Endothelial cell of umbilical vein (primary cell): Measurements from ENCODE around the gene PRKRIP1. TPM values are rescaled to one million over a fixed set of nuclear protein-coding genes. Genes with fewer than 3 reads are reported as not detected.

ENCODE experiments used
- BruUV-seq: library from RNA; stranded (reverse); fragments of 400-500 nt; replicated peaks from 2 replicates; lab custom pipeline; 2021; lab: Mats Ljungman, UMichigan
- CTCF ChIA-PET: fragments of 300-600, 350-600 bp; sonication (Branson Sonifier 250); formaldehyde crosslinking; loops from one replicate; lab custom pipeline; 2021; ENCODE audit warnings: antibody characterized with exemption, inconsistent platforms; lab: Charles Lee
- POLR2A ChIA-PET: fragments of 300-600, 350-600 bp; sonication (Branson Sonifier 250); formaldehyde crosslinking; loops from one replicate; lab custom pipeline; 2021; ENCODE audit warnings: antibody characterized with exemption, inconsistent platforms; lab: Charles Lee
- DNase-seq: peaks from one replicate; pipeline ENCODE4 v3.0.0-alpha.2; 2011; ENCODE audit warnings: low read depth, low spot score
- FAIRE-seq: peaks from 2 replicates; lab custom pipeline; 2011; peaks lifted over from hg19 to GRCh38; lab: Jason Lieb, UNC
- H2AFZ ChIP-seq: 2 replicates; pipeline ENCODE4 v1.6.0; 2012; ENCODE audit warnings: low read depth, low read length, control low read depth, inconsistent platforms
- H3K27ac ChIP-seq: 2 replicates; pipeline ENCODE4 v1.5.1; 2011; ENCODE audit warnings: low read depth, mild to moderate bottlenecking, control low read depth, low read length, moderate library complexity; ENCODE audit not compliant: insufficient read depth
- H3K27me3 ChIP-seq, 2 experiments: 2 replicates each; pipeline versions ENCODE4 v1.6.0 to v1.6.1; 2011; ENCODE audit warnings: low read length in 2 of 2, mixed read lengths in 1 of 2; ENCODE audit not compliant: control insufficient read depth in 2 of 2, insufficient read depth in 2 of 2
- H3K36me3 ChIP-seq, 2 experiments: 2 replicates in 1 of 2; 3 replicates in 1 of 2; pipeline ENCODE4 v1.5.1; 2011; ENCODE audit warnings: low read length in 2 of 2, mild to moderate bottlenecking in 1 of 2, moderate library complexity in 1 of 2; ENCODE audit not compliant: control insufficient read depth in 2 of 2, insufficient read depth in 2 of 2; ENCODE audit errors: extremely low read depth in 1 of 2
- H3K4me1 ChIP-seq: 3 replicates; pipeline ENCODE4 v1.5.1; 2011; ENCODE audit warnings: mild to moderate bottlenecking, low read length; ENCODE audit not compliant: control insufficient read depth, insufficient read depth; ENCODE audit errors: extremely low read depth
- H3K4me2 ChIP-seq: 2 replicates; pipeline ENCODE4 v1.6.1; 2011; ENCODE audit warnings: low read length, control low read depth, mixed read lengths; ENCODE audit not compliant: insufficient read depth
- H3K4me3 ChIP-seq, 3 experiments: fragments of 200-600 bp in 1 of 3; sonication (generic), shearing (Covaris generic) in 1 of 3; replicated peaks in 1 of 3; 2 replicates each; pipeline ENCODE4 v1.5.1; 2011 to 2016; ENCODE audit warnings: control low read depth in 3 of 3, low read length in 3 of 3, mild to moderate bottlenecking in 2 of 3, inconsistent platforms in 1 of 3, low read depth in 1 of 3, moderate library complexity in 1 of 3; ENCODE audit not compliant: insufficient read depth in 1 of 3
- H3K79me2 ChIP-seq: 2 replicates; pipeline ENCODE4 v1.6.0; 2012; ENCODE audit warnings: low read length, inconsistent platforms; ENCODE audit not compliant: control insufficient read depth, insufficient read depth
- H3K9ac ChIP-seq: replicated peaks from 2 replicates; pipeline ENCODE3; 2011; ENCODE audit warnings: low read length, control low read depth; ENCODE audit not compliant: insufficient read depth; ENCODE audit errors: extremely low read depth
- H3K9me1 ChIP-seq: replicated peaks from 3 replicates; pipeline ENCODE4 v1.6.0; 2011; ENCODE audit warnings: mild to moderate bottlenecking, low read length; ENCODE audit not compliant: control insufficient read depth, insufficient read depth; ENCODE audit errors: extremely low read depth
- H3K9me3 ChIP-seq: replicated peaks from 2 replicates; pipeline ENCODE4 v1.5.1; 2012; ENCODE audit warnings: low read length, inconsistent platforms; ENCODE audit not compliant: control insufficient read depth, insufficient read depth
- H4K20me1 ChIP-seq: replicated peaks from 2 replicates; pipeline ENCODE3; 2011; ENCODE audit warnings: mild to moderate bottlenecking, low read length; ENCODE audit not compliant: control insufficient read depth, insufficient read depth; ENCODE audit errors: extremely low read depth
- CTCF ChIP-seq, 2 donors: IDR thresholded peaks; 1 replicate in 1 of 2; 2 replicates in 1 of 2; pipeline ENCODE4 v1.5.1; 2011; ENCODE audit warnings: low read length in 2 of 2, mild to moderate bottlenecking in 2 of 2, moderate library complexity in 2 of 2, control low read depth in 1 of 2, inconsistent platforms in 1 of 2, low read depth in 1 of 2; ENCODE audit not compliant: insufficient read depth in 1 of 2; ENCODE audit errors: extremely low read depth in 1 of 2
- EZH2 ChIP-seq: IDR thresholded peaks from 2 replicates; pipeline ENCODE4 v1.6.1; 2012; ENCODE audit warnings: borderline replicate concordance, low read depth, mild to moderate bottlenecking, moderate library complexity, low read length, inconsistent platforms; ENCODE audit not compliant: severe bottlenecking
- FOS ChIP-seq: IDR thresholded peaks from 2 replicates; pipeline ENCODE4 v1.6.1; 2011; ENCODE audit warnings: mild to moderate bottlenecking, low read length, moderate library complexity, borderline replicate concordance; ENCODE audit not compliant: insufficient read depth
- GATA2 ChIP-seq: IDR thresholded peaks from 2 replicates; pipeline ENCODE4 v1.7.0; 2011; ENCODE audit warnings: low read depth, mild to moderate bottlenecking, moderate library complexity, mixed read lengths, low read length; ENCODE audit not compliant: insufficient read length, insufficient read depth
- JUN ChIP-seq: IDR thresholded peaks from 2 replicates; pipeline ENCODE4 v1.6.1; 2011; ENCODE audit warnings: borderline replicate concordance, low read depth; ENCODE audit not compliant: insufficient read length, insufficient read depth
- MYC ChIP-seq: IDR thresholded peaks from one replicate; pipeline ENCODE4 v1.6.1; 2011; ENCODE audit warnings: mild to moderate bottlenecking, low read depth, low read length
- POLR2A ChIP-seq: IDR thresholded peaks from 2 replicates; pipeline ENCODE4 v1.6.1; 2012; ENCODE audit warnings: low read depth, mild to moderate bottlenecking, control low read depth, low read length
- POLR2AphosphoS5 ChIP-seq: IDR thresholded peaks from 2 replicates; pipeline ENCODE4 v1.6.1; 2012; ENCODE audit warnings: low read depth, mild to moderate bottlenecking, control low read depth, low read length, moderate library complexity; ENCODE audit not compliant: insufficient read depth
- dilution Hi-C: fragments of 300-500 bp; cut with MboI; formaldehyde crosslinking; loops from one replicate; pipeline ENCODE4 v1.15.0; 2019; ENCODE audit warnings: low sequenced_read_pairs; ENCODE audit not compliant: extremely low pct_ligation_motif_present
- intact Hi-C: fragments of 100-400 bp; cut with micrococcal nuclease; formaldehyde crosslinking; loops from one replicate; pipeline ENCODE4 v1.10.0; 2022
- polyA plus RNA-seq, 4 experiments: library from polyadenylated mRNA; depleted of rRNA in 3 of 4; stranded (reverse) in 3 of 4; unstranded in 1 of 4; fragments of >200 nt; gene quantifications; 2 replicates each; pipeline versions ENCODE4 v1.2.1 to v1.2.3, GENCODE V29; 2011 to 2012; ENCODE audit warnings: missing spikeins in 1 of 4
- total RNA-seq: library from RNA; stranded (reverse); gene quantifications from 2 replicates; pipeline ENCODE4 v1.2.3, GENCODE V29; 2021
- TF ChIP-seq, protein P1 (sequence below): IDR thresholded peaks from 2 replicates; pipeline ENCODE4 v1.6.1; 2011; ENCODE audit not compliant: insufficient read depth, insufficient read length

The PRKRIP1 gene
- total and polyA plus RNA-seq, 2 donors (not counting 3 experiments of a cell fraction or from before 2014, with no cell fraction given) = 16.1 to 26.1 TPM

DNA sequence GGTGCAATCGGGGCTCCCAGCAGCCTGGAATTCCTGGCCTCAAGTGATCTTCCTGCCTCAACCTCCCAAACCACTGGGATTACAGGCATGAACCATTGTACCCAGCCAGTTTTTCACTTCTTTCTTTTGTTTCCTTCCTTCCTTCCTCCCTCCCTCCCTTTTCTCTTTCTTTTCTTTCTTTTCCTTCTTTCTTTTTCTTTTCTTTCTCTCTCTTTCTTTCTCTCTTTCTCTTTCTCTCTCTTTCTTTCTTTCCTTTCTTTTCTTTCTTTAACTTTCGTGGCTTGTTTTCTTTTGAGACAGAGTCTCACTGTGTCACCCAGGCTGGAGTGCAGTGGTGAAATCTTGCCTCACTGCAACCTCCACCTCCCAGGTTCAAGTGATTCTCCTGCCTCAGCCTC, 49.5 kb downstream of the PRKRIP1 start:
- TF ChIP-seq EZH2 = no peak
- TF ChIP-seq GATA2 = no peak
- TF ChIP-seq JUN = no peak
- TF ChIP-seq POLR2AphosphoS5 = no peak
- no peak for TF ChIP-seq POLR2A
- no peak for TF ChIP-seq CTCF (IDR thresholded peaks at IDR 0.05; ENCODE audit: extremely low read depth in 1 of 2, insufficient read depth in 1 of 2, low read depth in 1 of 2, low read length in 2 of 2)
- no peak for TF ChIP-seq MYC
- no peak for TF ChIP-seq FOS
- TF ChIP-seq, protein P1, sequence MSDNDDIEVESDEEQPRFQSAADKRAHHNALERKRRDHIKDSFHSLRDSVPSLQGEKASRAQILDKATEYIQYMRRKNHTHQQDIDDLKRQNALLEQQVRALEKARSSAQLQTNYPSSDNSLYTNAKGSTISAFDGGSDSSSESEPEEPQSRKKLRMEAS = no peak
- BruUV-seq = no TSS peak
- Histone ChIP-seq H3K27ac (no peak overlapping the region), H3K79me2 (no peaks in the 10 kb centered on the region), H3K27me3 (no peaks in the 10 kb centered on the region), H3K4me3 (no peak overlapping the region), H3K4me2 (no peak overlapping the region), H4K20me1 (no peaks in the 10 kb centered on the region), H3K4me1 (peaks cover 2% of the 10 kb centered on the region), H2AFZ (no peak overlapping the region), H3K36me3 (peaks cover 0 to 31% of the 10 kb centered on the region in 2 experiments), H3K9ac (no peak overlapping the region), H3K9me3 (no peaks in the 10 kb centered on the region), H3K9me1 (no peaks in the 10 kb centered on the region)
- CTCF ChIA-PET = no interaction called here
- DNase-seq (no peak), FAIRE-seq (no peak)
- dilution Hi-C loops = no loop called here
- POLR2A ChIA-PET = no interaction called here
- intact Hi-C loops = no loop called here
